Fibroblast of lung (primary cell): ENCODE measurements around the gene RHBDL3.

Experiments used
- EZH2 ChIP-seq: IDR thresholded peaks from 2 replicates; pipeline ENCODE4 v1.5.1; 2012; ENCODE audit warnings: low read length, control low read depth, mild to moderate bottlenecking; ENCODE audit errors: missing control alignments
- TF ChIP-seq, protein P1 (sequence below), 2 donors: IDR thresholded peaks in 1 of 2; conservative IDR thresholded peaks in 1 of 2; 1 replicate in 1 of 2; 2 replicates in 1 of 2; pipeline ENCODE4 v1.5.1; 2011 to 2012; ENCODE audit warnings: low read length in 2 of 2, control low read depth in 1 of 2, inconsistent platforms in 1 of 2, low read depth in 1 of 2, mild to moderate bottlenecking in 1 of 2

DNA sequence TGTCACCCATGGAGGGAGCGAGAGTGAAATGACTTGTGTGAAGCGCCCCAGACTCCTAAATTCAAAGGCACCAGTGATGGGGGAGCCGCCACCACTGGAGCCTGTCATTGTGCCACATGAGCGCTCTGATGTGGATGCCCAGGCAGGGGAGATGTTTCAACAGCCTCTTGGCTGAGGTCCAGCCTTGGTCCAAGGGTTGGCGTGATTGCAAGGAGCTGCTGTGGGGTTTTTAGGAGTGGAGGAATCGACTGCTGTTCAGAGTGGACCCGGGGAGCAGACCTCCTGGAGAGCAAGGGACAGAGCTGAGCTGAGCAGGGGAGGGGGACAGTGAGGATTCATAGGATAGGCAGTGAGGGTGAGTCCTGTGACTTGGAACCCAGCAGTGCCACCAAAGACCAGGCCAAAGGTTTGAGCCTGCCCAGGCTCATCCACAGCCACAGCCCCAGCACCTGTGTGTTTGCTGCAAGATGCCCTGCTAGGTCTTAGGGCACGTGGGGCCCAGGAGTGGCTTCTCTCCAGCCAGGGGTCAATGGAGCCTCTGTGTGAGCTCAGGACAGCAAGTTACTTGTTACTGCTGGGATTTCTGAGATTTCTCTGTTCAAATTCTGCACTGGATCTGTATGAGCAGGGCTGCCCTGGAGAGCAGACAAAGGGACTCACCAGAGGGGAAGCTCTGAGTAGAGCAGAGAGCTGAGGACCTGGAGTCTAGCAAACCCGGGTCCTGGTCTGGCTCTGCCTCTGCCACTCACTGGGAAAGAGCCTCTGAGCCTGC, 20.3 kb downstream of the RHBDL3 start:
- TF ChIP-seq, protein P1, sequence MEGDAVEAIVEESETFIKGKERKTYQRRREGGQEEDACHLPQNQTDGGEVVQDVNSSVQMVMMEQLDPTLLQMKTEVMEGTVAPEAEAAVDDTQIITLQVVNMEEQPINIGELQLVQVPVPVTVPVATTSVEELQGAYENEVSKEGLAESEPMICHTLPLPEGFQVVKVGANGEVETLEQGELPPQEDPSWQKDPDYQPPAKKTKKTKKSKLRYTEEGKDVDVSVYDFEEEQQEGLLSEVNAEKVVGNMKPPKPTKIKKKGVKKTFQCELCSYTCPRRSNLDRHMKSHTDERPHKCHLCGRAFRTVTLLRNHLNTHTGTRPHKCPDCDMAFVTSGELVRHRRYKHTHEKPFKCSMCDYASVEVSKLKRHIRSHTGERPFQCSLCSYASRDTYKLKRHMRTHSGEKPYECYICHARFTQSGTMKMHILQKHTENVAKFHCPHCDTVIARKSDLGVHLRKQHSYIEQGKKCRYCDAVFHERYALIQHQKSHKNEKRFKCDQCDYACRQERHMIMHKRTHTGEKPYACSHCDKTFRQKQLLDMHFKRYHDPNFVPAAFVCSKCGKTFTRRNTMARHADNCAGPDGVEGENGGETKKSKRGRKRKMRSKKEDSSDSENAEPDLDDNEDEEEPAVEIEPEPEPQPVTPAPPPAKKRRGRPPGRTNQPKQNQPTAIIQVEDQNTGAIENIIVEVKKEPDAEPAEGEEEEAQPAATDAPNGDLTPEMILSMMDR (conservative IDR thresholded peaks at IDR 0.05 in 1 of 2, IDR thresholded peaks at IDR 0.05 in 1 of 2; ENCODE audit: low read depth in 1 of 2, low read length in 2 of 2), result no peak
- TF ChIP-seq EZH2, result no peak
